RWPE2 (cell line): Measurements from ENCODE around the gene P2RY8.
"Not testable (repeated sequence)": the region's sequence is repeated elsewhere in the genome, so short reads cannot be mapped to it uniquely, and the experiment has no call there.

Source experiments
- ATAC-seq: fragments of 200-7000 bp; cut with Tn5 transposase; 3 replicates; pipeline ENCODE4 v1.9.1; 2021; ENCODE audit warnings: low read depth
- DNase-seq: peaks from one replicate; pipeline ENCODE4 v3.0.0-alpha.2; 2020; ENCODE audit warnings: low spot score
- H3K27ac ChIP-seq: fragments of 450-650 bp; 2 replicates; pipeline ENCODE4 v1.5.1; 2017; ENCODE audit warnings: mild to moderate bottlenecking; ENCODE audit not compliant: poor library complexity, severe bottlenecking
- H3K27me3 ChIP-seq: fragments of 250-450 bp; sonication (Bioruptor Pico); 2 replicates; pipeline ENCODE4 v1.5.1; 2021; ENCODE audit warnings: mild to moderate bottlenecking, moderate library complexity; ENCODE audit not compliant: insufficient read depth, poor library complexity, severe bottlenecking
- H3K36me3 ChIP-seq: fragments of 250-450 bp; sonication (Bioruptor Pico); 2 replicates; pipeline ENCODE4 v1.5.1; 2020; ENCODE audit warnings: low read depth, mild to moderate bottlenecking, moderate library complexity
- H3K4me1 ChIP-seq: fragments of 250-450 bp; sonication (Bioruptor Pico); 2 replicates; pipeline ENCODE4 v1.5.1; 2021; ENCODE audit warnings: mild to moderate bottlenecking, moderate library complexity; ENCODE audit not compliant: insufficient read depth, poor library complexity, severe bottlenecking
- H3K4me3 ChIP-seq: fragments of 250-450 bp; sonication (Bioruptor Pico); 2 replicates; pipeline ENCODE4 v1.5.1; 2021; ENCODE audit warnings: mild to moderate bottlenecking, moderate library complexity; ENCODE audit not compliant: severe bottlenecking
- H3K9me3 ChIP-seq: fragments of 250-450 bp; sonication (Bioruptor Pico); 2 replicates; pipeline ENCODE4 v1.5.1; 2021; ENCODE audit warnings: mild to moderate bottlenecking, moderate library complexity; ENCODE audit not compliant: severe bottlenecking
- TF ChIP-seq, protein P1 (sequence below): fragments of 450-650 bp; IDR thresholded peaks from one replicate; pipeline ENCODE4 v1.5.1; 2017; ENCODE audit warnings: mild to moderate bottlenecking, moderate library complexity; ENCODE audit not compliant: poor library complexity, severe bottlenecking

Gene P2RY8

DNA sequence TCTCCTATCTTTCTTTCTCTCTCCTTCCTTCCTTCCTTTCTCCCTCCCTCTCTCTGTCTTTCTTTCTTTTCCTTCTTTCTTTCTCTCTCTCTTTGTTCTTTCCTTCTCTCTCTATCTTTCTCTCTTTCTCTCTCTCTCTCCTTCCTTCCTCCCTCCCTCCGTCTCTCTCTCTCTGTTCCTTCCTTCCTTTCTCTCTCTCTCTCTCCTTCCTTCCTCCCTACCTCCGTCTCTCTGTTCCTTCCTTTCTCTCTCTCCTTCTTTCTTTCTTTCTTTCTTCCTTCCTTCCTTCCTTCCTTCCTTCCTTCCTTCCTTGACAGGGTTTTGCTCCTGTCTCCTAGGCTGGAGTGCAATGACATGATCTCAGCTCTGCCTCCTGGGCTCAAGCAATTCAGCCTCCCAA is 24.2 kb upstream of the P2RY8 start:
- H3K4me3 ChIP-seq = no peak overlapping the region
- no peaks in the 10 kb centered on the region for H3K4me1 ChIP-seq
- no peaks in the 10 kb centered on the region for H3K36me3 ChIP-seq
- ATAC-seq = no peak
- H3K27ac ChIP-seq = no peak overlapping the region
- H3K27me3 ChIP-seq = peaks cover 4% of the 10 kb centered on the region
- peaks cover 2% of the 10 kb centered on the region for H3K9me3 ChIP-seq
- TF ChIP-seq, protein P1, sequence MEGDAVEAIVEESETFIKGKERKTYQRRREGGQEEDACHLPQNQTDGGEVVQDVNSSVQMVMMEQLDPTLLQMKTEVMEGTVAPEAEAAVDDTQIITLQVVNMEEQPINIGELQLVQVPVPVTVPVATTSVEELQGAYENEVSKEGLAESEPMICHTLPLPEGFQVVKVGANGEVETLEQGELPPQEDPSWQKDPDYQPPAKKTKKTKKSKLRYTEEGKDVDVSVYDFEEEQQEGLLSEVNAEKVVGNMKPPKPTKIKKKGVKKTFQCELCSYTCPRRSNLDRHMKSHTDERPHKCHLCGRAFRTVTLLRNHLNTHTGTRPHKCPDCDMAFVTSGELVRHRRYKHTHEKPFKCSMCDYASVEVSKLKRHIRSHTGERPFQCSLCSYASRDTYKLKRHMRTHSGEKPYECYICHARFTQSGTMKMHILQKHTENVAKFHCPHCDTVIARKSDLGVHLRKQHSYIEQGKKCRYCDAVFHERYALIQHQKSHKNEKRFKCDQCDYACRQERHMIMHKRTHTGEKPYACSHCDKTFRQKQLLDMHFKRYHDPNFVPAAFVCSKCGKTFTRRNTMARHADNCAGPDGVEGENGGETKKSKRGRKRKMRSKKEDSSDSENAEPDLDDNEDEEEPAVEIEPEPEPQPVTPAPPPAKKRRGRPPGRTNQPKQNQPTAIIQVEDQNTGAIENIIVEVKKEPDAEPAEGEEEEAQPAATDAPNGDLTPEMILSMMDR = no peak
- no peak for DNase-seq

DNA sequence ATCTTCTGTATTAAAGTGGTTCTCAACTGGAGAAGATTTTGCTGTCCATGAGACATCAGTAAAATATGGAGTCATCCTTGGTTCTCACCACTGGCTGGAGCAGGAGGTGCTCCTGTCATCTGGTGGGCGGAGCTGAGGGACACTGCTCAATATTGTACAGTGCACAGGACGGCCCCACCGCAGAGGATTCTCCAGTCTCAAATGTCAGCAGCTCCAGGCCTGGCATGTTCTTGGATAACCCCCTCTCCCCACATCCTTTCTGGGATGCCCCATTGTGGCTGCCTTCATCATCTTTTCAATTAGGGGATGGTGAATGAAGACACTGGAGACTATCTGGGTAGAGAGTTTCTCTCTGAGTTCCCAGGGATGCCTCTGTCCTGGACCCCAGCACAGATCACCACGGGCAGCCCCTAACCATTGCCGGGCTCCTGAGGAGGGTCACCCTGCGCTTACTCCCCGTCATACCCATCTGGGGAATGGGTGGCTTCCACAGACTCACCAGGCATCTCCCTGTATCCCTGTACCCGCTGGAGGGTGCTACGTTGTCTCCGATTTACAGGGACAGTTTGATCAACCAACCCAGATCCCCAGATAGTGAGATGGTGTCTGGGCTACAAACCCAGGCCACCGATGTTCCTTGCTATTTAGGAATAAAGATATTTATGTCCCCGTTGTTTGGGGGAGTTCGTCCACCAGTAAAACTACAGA is 21.9 kb upstream of the P2RY8 start:
- H3K27me3 ChIP-seq = peaks cover 4% of the 10 kb centered on the region
- H3K36me3 ChIP-seq = no peaks in the 10 kb centered on the region
- no peak overlapping the region for H3K27ac ChIP-seq
- no peak overlapping the region for H3K4me3 ChIP-seq
- DNase-seq (peak; percentile 54), ATAC-seq (no peak)
- H3K9me3 ChIP-seq = no peaks in the 10 kb centered on the region
- TF ChIP-seq, protein P1 = no peak
- H3K4me1 ChIP-seq = no peaks in the 10 kb centered on the region

DNA sequence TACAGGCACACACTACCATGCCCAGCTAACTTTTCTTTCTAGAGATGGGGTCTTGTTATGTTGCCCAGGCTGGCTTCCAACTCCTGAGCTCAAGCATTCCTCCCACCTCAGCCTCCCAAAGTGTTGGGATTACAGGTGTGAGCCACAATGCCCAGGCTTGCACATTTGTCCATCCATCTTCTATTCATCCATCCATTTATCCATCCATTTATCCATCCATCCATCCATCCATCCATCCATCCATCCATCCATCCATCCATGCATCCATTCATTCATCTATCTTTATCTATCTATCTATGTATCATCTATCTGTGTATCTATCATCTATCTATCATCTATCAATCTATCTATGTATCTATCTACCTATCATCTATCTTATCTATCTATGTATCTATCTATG is 20.5 kb upstream of the P2RY8 start:
- not testable (repeated sequence) for ATAC-seq, H3K4me1 ChIP-seq, H3K9me3 ChIP-seq, H3K27ac ChIP-seq, H3K27me3 ChIP-seq, H3K36me3 ChIP-seq, H3K4me3 ChIP-seq
- DNase-seq = peak; percentile 1

- Histone ChIP-seq H3K9me3 (no peaks in the 10 kb centered on the region), H3K36me3 (no peaks in the 10 kb centered on the region), H3K4me1 (no peaks in the 10 kb centered on the region), H3K27ac (no peak overlapping the region), H3K4me3 (no peak overlapping the region), H3K27me3 (no peaks in the 10 kb centered on the region)
- ATAC-seq (no peak), DNase-seq (peak; percentile 0)
- TF ChIP-seq, protein P1 = no peak
Observed at GRCh38 chrX:1555370-1555769, 18.4 kb upstream of the P2RY8 start.

- TF ChIP-seq, protein P1 = no peak
- no peaks in the 10 kb centered on the region for H3K36me3 ChIP-seq
- DNase-seq (peak; percentile 32), ATAC-seq (no peak)
- H3K9me3 ChIP-seq = no peaks in the 10 kb centered on the region
- no peaks in the 10 kb centered on the region for H3K4me1 ChIP-seq
- no peak overlapping the region for H3K27ac ChIP-seq
- no peaks in the 10 kb centered on the region for H3K27me3 ChIP-seq
- no peak overlapping the region for H3K4me3 ChIP-seq
Observed at GRCh38 chrX:1554469-1555210, 17.7 kb upstream of the P2RY8 start.
